Uterus (tissue), 4 donors: ENCODE data around the gene SMG9. TPM values are rescaled to one million over a fixed set of nuclear protein-coding genes. Genes with fewer than 3 reads are reported as not detected.

Source experiments
- DNase-seq, 2 donors: peaks; one replicate each; pipeline ENCODE4 v3.0.0-alpha.2; 2019 to 2020
- H3K27ac ChIP-seq, 2 donors: fragments of 200-600 bp; sonication (generic); 1 replicate in 1 of 2; 2 replicates in 1 of 2; pipeline ENCODE4 v1.5.1; 2016 to 2018
- H3K27me3 ChIP-seq, 2 donors: fragments of 200-600 bp; sonication (generic); one replicate each; pipeline ENCODE4 v1.5.1; 2018 to 2019; ENCODE audit warnings: control low read depth in 1 of 2
- H3K36me3 ChIP-seq, 2 donors: fragments of 200-600 bp; sonication (generic); one replicate each; pipeline ENCODE4 v1.5.1; 2019; ENCODE audit warnings: control low read depth in 1 of 2
- H3K4me1 ChIP-seq, 2 donors: fragments of 200-600 bp; sonication (generic); one replicate each; pipeline ENCODE4 v1.5.1; 2018 to 2019; ENCODE audit warnings: control low read depth in 1 of 2
- H3K4me3 ChIP-seq, 2 donors: fragments of 200-600 bp; sonication (generic); 1 replicate in 1 of 2; 2 replicates in 1 of 2; pipeline ENCODE4 v1.5.1; 2018 to 2019; ENCODE audit warnings: mild to moderate bottlenecking in 1 of 2
- H3K9me3 ChIP-seq, 2 donors: fragments of 200-600 bp; sonication (generic); one replicate each; pipeline ENCODE4 v1.5.1; 2019; ENCODE audit warnings: control low read depth in 1 of 2
- POLR2A ChIP-seq, 2 donors: fragments of 450-650 bp; IDR thresholded peaks; one replicate each; pipeline ENCODE4 v1.6.1; 2016; ENCODE audit warnings: antibody characterized with exemption in 2 of 2, mild to moderate bottlenecking in 1 of 2, moderate library complexity in 1 of 2
- intact Hi-C: fragments of 100-400 bp; cut with DNase I; formaldehyde crosslinking; loops from one replicate; pipeline ENCODE4 v1.15.1; 2023; ENCODE audit warnings: low total_unique reads
- total RNA-seq, 4 donors: library from RNA; depleted of rRNA in 3 of 4; stranded (reverse); fragments of >200 nt in 3 of 4; gene quantifications; one replicate each; pipeline versions ENCODE4 v1.1.0 to v1.2.4, GENCODE V29; 2014 to 2023
- TF ChIP-seq, protein P1 (sequence below), 4 experiments: fragments of 200-600 bp in 2 of 4; fragments of 450-650 bp in 2 of 4; sonication (generic) in 2 of 4; IDR thresholded peaks; one replicate each; pipeline ENCODE4 v1.5.1; 2016 to 2019; ENCODE audit warnings: antibody characterized with exemption in 4 of 4, mild to moderate bottlenecking in 2 of 4, moderate library complexity in 1 of 4
- donor health status: DM: yes; HTN: yes; CAD: no.

Gene SMG9
- total RNA-seq, 4 donors from 2014 or later: 14.9 to 44.9 (median 27.2) TPM

DNA sequence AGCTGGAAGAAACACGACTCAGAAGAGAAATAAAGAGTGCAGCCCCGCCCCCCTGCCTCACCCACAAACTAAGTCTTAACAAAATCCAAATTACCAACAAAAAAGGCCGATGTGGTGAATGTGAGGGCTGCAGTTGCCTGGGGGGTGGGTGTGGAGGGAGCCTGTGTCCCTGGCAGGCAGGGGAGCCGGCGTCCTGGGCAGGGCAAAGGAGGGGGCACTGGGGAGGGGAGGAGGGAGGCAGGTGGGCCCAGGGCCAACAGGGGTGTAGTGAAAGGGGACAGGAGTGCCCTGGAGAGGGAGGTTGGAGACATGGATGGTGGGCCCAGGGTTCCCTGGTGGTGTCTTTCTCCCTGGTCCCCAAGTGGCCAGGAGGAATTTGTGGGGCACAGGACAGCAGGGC lies 34.8 kb downstream of the SMG9 start:
- H3K36me3 ChIP-seq: no peaks in the 10 kb centered on the region
- H3K4me3 ChIP-seq: no peak overlapping the region
- H3K27me3 ChIP-seq: no peaks in the 10 kb centered on the region
- no peaks in the 10 kb centered on the region for H3K4me1 ChIP-seq
- TF ChIP-seq, protein P1, sequence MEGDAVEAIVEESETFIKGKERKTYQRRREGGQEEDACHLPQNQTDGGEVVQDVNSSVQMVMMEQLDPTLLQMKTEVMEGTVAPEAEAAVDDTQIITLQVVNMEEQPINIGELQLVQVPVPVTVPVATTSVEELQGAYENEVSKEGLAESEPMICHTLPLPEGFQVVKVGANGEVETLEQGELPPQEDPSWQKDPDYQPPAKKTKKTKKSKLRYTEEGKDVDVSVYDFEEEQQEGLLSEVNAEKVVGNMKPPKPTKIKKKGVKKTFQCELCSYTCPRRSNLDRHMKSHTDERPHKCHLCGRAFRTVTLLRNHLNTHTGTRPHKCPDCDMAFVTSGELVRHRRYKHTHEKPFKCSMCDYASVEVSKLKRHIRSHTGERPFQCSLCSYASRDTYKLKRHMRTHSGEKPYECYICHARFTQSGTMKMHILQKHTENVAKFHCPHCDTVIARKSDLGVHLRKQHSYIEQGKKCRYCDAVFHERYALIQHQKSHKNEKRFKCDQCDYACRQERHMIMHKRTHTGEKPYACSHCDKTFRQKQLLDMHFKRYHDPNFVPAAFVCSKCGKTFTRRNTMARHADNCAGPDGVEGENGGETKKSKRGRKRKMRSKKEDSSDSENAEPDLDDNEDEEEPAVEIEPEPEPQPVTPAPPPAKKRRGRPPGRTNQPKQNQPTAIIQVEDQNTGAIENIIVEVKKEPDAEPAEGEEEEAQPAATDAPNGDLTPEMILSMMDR (IDR thresholded peaks at IDR 0.05): no peak
- TF ChIP-seq POLR2A (IDR thresholded peaks at IDR 0.05): no peak
- DNase-seq: no peak
- intact Hi-C loops: no loop called here
- H3K9me3 ChIP-seq: no peaks in the 10 kb centered on the region
- no peak overlapping the region for H3K27ac ChIP-seq

DNA sequence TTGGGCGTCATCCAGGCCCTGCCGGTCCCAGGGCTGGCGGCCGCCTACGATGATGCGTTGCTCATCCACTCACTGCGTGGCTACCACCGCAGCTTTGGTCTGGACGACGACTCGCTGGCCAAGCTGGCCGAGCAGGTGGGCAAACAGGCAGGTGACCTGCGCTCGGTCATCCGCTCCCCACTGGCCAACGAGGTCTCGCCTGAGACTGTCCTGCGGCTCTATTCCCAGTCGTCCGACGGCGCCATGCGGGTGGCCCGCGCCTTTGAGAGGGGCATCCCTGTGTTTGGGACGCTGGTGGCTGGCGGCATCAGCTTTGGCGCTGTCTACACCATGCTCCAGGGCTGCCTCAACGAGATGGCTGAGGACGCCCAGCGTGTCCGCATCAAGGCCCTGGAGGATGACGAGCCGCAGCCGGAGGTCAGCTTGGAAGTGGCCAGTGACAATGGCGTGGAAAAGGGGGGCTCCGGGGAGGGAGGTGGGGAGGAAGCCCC lies 35.3 kb downstream of the SMG9 start:
- intact Hi-C loops: no loop called here
- no peak for TF ChIP-seq POLR2A (IDR thresholded peaks at IDR 0.05)
- TF ChIP-seq, protein P1 (IDR thresholded peaks at IDR 0.05): no peak
- no peaks in the 10 kb centered on the region for H3K27me3 ChIP-seq

DNA sequence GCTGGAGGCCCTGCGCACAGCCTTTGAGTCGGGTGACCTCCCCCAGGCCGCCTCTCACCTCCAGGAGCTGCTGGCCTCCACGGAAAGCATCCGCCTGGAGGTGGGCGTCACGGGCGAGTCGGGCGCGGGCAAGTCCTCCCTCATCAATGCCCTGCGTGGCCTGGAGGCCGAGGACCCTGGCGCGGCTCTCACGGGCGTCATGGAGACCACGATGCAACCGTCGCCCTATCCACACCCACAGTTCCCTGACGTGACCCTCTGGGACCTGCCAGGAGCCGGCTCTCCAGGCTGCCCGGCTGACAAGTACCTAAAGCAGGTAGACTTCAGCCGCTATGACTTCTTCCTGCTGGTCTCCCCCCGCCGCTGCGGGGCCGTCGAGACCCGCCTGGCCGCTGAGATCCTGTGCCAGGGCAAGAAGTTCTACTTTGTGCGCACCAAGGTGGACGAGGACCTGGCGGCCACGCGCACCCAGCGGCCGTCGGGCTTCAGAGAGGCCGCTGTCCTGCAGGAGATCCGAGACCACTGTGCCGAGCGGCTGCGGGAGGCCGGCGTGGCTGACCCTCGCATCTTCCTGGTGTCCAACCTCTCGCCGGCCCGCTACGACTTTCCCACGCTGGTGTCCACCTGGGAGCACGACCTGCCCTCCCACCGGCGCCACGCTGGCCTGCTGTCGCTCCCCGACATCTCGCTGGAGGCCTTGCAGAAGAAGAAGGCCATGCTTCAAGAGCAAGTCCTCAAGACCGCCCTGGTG lies 36.0 kb downstream of the SMG9 start:
- TF ChIP-seq POLR2A (IDR thresholded peaks at IDR 0.05): no peak
- TF ChIP-seq, protein P1 (IDR thresholded peaks at IDR 0.05): no peak
- no peaks in the 10 kb centered on the region for H3K9me3 ChIP-seq

More for the DNA sequence above, 35.3 kb downstream of the SMG9 start:
- Histone ChIP-seq H3K27ac (no peak overlapping the region), H3K4me3 (no peak overlapping the region), H3K36me3 (no peaks in the 10 kb centered on the region), H3K4me1 (no peaks in the 10 kb centered on the region), H3K9me3 (no peaks in the 10 kb centered on the region)
- no peak for DNase-seq

DNA sequence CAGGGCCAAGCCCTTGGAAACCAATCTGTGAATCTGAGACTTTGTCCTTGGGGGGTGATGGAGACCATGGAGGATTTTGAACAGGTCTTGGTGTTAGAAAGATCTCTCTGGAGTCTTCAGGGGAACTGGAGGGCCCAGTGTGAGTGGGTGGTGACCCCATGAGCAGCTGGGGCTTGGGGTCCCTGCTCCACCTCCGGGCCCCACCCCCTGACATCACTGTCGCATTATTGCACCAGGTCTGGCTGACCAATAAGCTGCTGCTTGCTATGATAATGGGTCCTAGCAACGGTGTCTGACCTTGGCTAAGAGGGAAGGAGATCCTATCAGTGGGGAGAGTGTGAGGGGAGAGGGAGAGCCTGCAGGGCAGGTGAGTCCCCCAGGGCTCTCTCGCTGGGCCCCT lies 39.0 kb downstream of the SMG9 start, which contains the start of gene IRGC:
TSS of gene IRGC (plus strand) at position 301 of the 400 bp plus-strand sequence. CDS start 2,483 bp downstream, outside the sequence.
- no peak within 1 kb of the TSS for H3K4me3 ChIP-seq
- H3K9me3 ChIP-seq: no peaks in the 10 kb centered on the region
- intact Hi-C loops: no loop called here
- H3K36me3 ChIP-seq: no peaks in the 10 kb centered on the region
- no peaks in the 10 kb centered on the region for H3K27me3 ChIP-seq
- DNase-seq: no peak
- no peak for TF ChIP-seq POLR2A (IDR thresholded peaks at IDR 0.05)
- TF ChIP-seq, protein P1 (IDR thresholded peaks at IDR 0.05): no peak
- H3K27ac ChIP-seq: no peak within 1 kb of the TSS
- no peaks in the 10 kb centered on the region for H3K4me1 ChIP-seq

More for the DNA sequence above, 36.0 kb downstream of the SMG9 start:
- intact Hi-C loops: no loop called here
- DNase-seq: no peak
- Histone ChIP-seq H3K36me3 (no peaks in the 10 kb centered on the region), H3K4me3 (no peak overlapping the region), H3K4me1 (no peaks in the 10 kb centered on the region), H3K27me3 (no peaks in the 10 kb centered on the region), H3K27ac (no peak overlapping the region)

DNA sequence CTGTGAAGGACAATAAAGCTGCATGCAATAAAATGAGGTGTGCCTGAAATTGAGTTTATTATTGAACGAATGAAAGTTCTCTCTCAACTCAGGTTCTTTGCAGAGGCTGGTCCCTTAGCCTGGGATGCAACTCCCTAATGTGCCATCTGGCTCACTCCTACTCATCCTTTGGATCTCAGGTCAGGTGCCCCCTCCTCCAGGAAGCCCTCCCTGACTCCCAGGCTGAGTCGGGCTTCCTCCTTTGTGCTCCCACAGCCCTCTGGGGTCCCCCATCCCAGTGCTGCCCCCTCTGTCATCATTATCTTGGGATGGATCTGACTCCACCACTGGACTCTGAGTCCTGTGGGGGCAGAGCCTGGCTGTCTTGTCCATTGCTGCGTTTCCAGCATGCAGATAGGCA lies 41.6 kb downstream of the SMG9 start:
- no peaks in the 10 kb centered on the region for H3K4me1 ChIP-seq
- H3K36me3 ChIP-seq: no peaks in the 10 kb centered on the region
- no peak for DNase-seq
- no peak overlapping the region for H3K4me3 ChIP-seq
- no peak for TF ChIP-seq POLR2A (IDR thresholded peaks at IDR 0.05)
- TF ChIP-seq, protein P1 (IDR thresholded peaks at IDR 0.05): no peak
- H3K27ac ChIP-seq: no peak overlapping the region
- H3K9me3 ChIP-seq: peaks cover 0 to 2% of the 10 kb centered on the region in 2 donors
- intact Hi-C loops: no loop called here
- H3K27me3 ChIP-seq: no peaks in the 10 kb centered on the region
